Loucy (cell line): ENCODE measurements around the gene HMGB2.

Experiments
- CTCF ChIP-seq: fragments of 200-600 bp; sonication (generic); conservative IDR thresholded peaks from 2 replicates; pipeline ENCODE4 v1.5.1; 2014; ENCODE audit warnings: mild to moderate bottlenecking, antibody characterized with exemption, low read length
- EZH2phosphoT487 ChIP-seq: fragments of 200-600 bp; IDR thresholded peaks from 2 replicates; pipeline ENCODE4 v1.6.1; 2018; ENCODE audit warnings: antibody characterized with exemption, mild to moderate bottlenecking, moderate library complexity, borderline replicate concordance

GRCh38 chr4:173370477-173371291 is 36.5 kb upstream of the HMGB2 start, which contains the start of gene SAP30:
- TF ChIP-seq CTCF (no peak), EZH2phosphoT487 (no peak)
